GM23338 (cell line): Measurements from ENCODE around the gene KIAA1549. TPM values are rescaled to one million over a fixed set of nuclear protein-coding genes. Genes with fewer than 3 reads are reported as not detected.

ENCODE experiments used
- ATAC-seq: fragments of 200-7000 bp; cut with Tn5 transposase; 3 replicates; pipeline ENCODE4 v1.9.1; 2020
- DNase-seq: peaks from one replicate; pipeline ENCODE4 v3.0.0-alpha.2; 2015; ENCODE audit warnings: low spot score
- H2AFZ ChIP-seq: fragments of 200-600 bp; sonication (generic); 2 replicates; pipeline ENCODE4 v1.8.0; 2016; ENCODE audit warnings: antibody characterized with exemption, mild to moderate bottlenecking, moderate library complexity
- H3F3A ChIP-seq: fragments of 200-600 bp; sonication (generic); replicated peaks from 2 replicates; pipeline ENCODE4 v1.8.0; 2017; ENCODE audit warnings: antibody characterized with exemption, mixed run types, low read depth
- H3K27ac ChIP-seq: fragments of 200-600 bp; sonication (generic); 2 replicates; pipeline ENCODE4 v1.6.1; 2016; ENCODE audit warnings: low read depth
- H3K27me3 ChIP-seq: fragments of 200-600 bp; sonication (generic); 2 replicates; pipeline ENCODE4 v1.8.0; 2016; ENCODE audit warnings: mild to moderate bottlenecking, mixed run types, moderate library complexity; ENCODE audit not compliant: insufficient read depth
- H3K36me3 ChIP-seq: fragments of 200-600 bp; sonication (generic); 2 replicates; pipeline ENCODE4 v1.8.0; 2016; ENCODE audit warnings: mild to moderate bottlenecking; ENCODE audit not compliant: insufficient read depth
- H3K4me1 ChIP-seq: fragments of 200-600 bp; sonication (generic); 2 replicates; pipeline ENCODE4 v1.8.0; 2016; ENCODE audit warnings: mild to moderate bottlenecking, moderate library complexity; ENCODE audit not compliant: insufficient read depth
- H3K4me2 ChIP-seq: fragments of 200-600 bp; sonication (generic); 2 replicates; pipeline ENCODE4 v1.7.1; 2017; ENCODE audit warnings: mixed run types
- H3K4me3 ChIP-seq: fragments of 200-600 bp; sonication (generic); 2 replicates; pipeline ENCODE4 v1.6.1; 2016; ENCODE audit warnings: mixed run types
- H3K79me2 ChIP-seq: fragments of 200-600 bp; sonication (generic); replicated peaks from 2 replicates; pipeline ENCODE4 v1.8.0; 2017; ENCODE audit warnings: mild to moderate bottlenecking; ENCODE audit not compliant: insufficient read depth
- H3K9me2 ChIP-seq: fragments of 200-600 bp; sonication (generic); 2 replicates; pipeline ENCODE4 v1.8.0; 2017; ENCODE audit not compliant: insufficient read depth
- H4K20me1 ChIP-seq: fragments of 200-600 bp; sonication (generic); replicated peaks from 2 replicates; pipeline ENCODE4 v1.8.0; 2017; ENCODE audit warnings: mild to moderate bottlenecking; ENCODE audit not compliant: insufficient read depth
- H3K27ac Mint-ChIP-seq: 2 replicates; pipeline ENCODE4 v1.8.0; 2020; ENCODE audit warnings: inconsistent platforms, mild to moderate bottlenecking, moderate library complexity, mixed read lengths
- H3K27me3 Mint-ChIP-seq: 3 replicates; pipeline ENCODE4 v1.8.0; 2022; ENCODE audit warnings: low read depth, mild to moderate bottlenecking, moderate library complexity, mixed read lengths, inconsistent platforms; ENCODE audit not compliant: insufficient read depth, poor library complexity
- H3K36me3 Mint-ChIP-seq: 3 replicates; pipeline ENCODE4 v1.8.0; 2021; ENCODE audit warnings: low read depth, mild to moderate bottlenecking, inconsistent platforms, moderate library complexity, mixed read lengths
- H3K4me1 Mint-ChIP-seq: 3 replicates; pipeline ENCODE4 v1.8.0; 2020; ENCODE audit warnings: mild to moderate bottlenecking, inconsistent platforms, mixed read lengths
- H3K4me3 Mint-ChIP-seq: 3 replicates; pipeline ENCODE4 v1.8.0; 2021; ENCODE audit warnings: moderate library complexity, mild to moderate bottlenecking, inconsistent platforms, mixed read lengths
- H3K9me3 Mint-ChIP-seq: 3 replicates; pipeline ENCODE4 v1.8.0; 2020; ENCODE audit warnings: moderate library complexity, mild to moderate bottlenecking, inconsistent platforms, mixed read lengths
- CREB1 ChIP-seq: fragments of 250-450 bp; sonication (Bioruptor Pico); IDR thresholded peaks from 2 replicates; pipeline ENCODE4 v1.5.0; 2020; ENCODE audit warnings: low read depth, mild to moderate bottlenecking, moderate library complexity
- CTCF ChIP-seq, 2 experiments: fragments of 200-600 bp in 1 of 2; sonication (generic) in 1 of 2; conservative IDR thresholded peaks; 2 replicates each; pipeline versions ENCODE4 v1.5.1 to v1.6.1; 2016 to 2017; ENCODE audit warnings: antibody characterized with exemption in 2 of 2, low read depth in 2 of 2, mild to moderate bottlenecking in 2 of 2, moderate library complexity in 1 of 2
- EZH2 ChIP-seq: fragments of 200-600 bp; sonication (generic); IDR thresholded peaks from one replicate; pipeline ENCODE4 v1.8.0; 2017; ENCODE audit warnings: antibody characterized with exemption, mild to moderate bottlenecking, low read depth; ENCODE audit not compliant: unreplicated experiment
- STAT1 ChIP-seq: IDR thresholded peaks from one replicate; pipeline ENCODE4 v1.6.1; 2016; ENCODE audit warnings: antibody characterized with exemption; ENCODE audit not compliant: unreplicated experiment
- ZNF331 ChIP-seq: fragments of 250-450 bp; sonication (Bioruptor Pico); IDR thresholded peaks from 2 replicates; pipeline ENCODE4 v1.5.0; 2020; ENCODE audit warnings: low read depth, mild to moderate bottlenecking, moderate library complexity
- polyA plus RNA-seq: library from polyadenylated mRNA; unstranded; fragments of >200 nt; fragmentation: Nextera tagmentation; extraction: Ambion mirVana; gene quantifications from 2 replicates; pipeline ENCODE4 v1.2.1, GENCODE V29; 2016
- total RNA-seq: library from RNA; depleted of rRNA; stranded (reverse); fragments of >200 nt; shearing (Covaris generic); gene quantifications from 2 replicates; pipeline ENCODE4 v1.2.3, GENCODE V29; 2014
- TF ChIP-seq, protein P1 (sequence below): fragments of 250-450 bp; sonication (Bioruptor Pico); IDR thresholded peaks from 2 replicates; pipeline ENCODE4 v1.5.0; 2020; ENCODE audit warnings: mild to moderate bottlenecking, moderate library complexity

KIAA1549 gene
- total and polyA plus RNA-seq, 2 experiments from 2014 or later, result 3.6 to 13.5 TPM

GRCh38 chr7:138945821-138946220, 35.4 kb downstream of the KIAA1549 start:
- Histone ChIP-seq H3K4me3 (no peak overlapping the region), H4K20me1 (peaks cover 18% of the 10 kb centered on the region), H3K27me3 (no peaks in the 10 kb centered on the region), H3K36me3 (no peaks in the 10 kb centered on the region), H2AFZ (no peak overlapping the region), H3F3A (no peaks in the 10 kb centered on the region; the same call in 1 of the 2 replicates), H3K4me1 (peaks cover 23% of the 10 kb centered on the region), H3K27ac (peak overlapping the region; percentile 56; the same call in 1 of the 2 replicates), H3K9me2 (no peaks in the 10 kb centered on the region), H3K79me2 (peaks cover 76% of the 10 kb centered on the region), H3K4me2 (no peak overlapping the region)
- Mint-ChIP-seq H3K27ac (peak overlapping the region; percentile 50; the same call in 1 of the 2 replicates), H3K27me3 (peaks cover 9% of the 10 kb centered on the region), H3K36me3 (0 out of 3 replicates have a peak, but pooled peaks cover 2% of the 10 kb centered on the region), H3K4me1 (peaks cover 32% of the 10 kb centered on the region), H3K9me3 (no peaks in the 10 kb centered on the region), H3K4me3 (no peak overlapping the region)
- TF ChIP-seq, protein P1, sequence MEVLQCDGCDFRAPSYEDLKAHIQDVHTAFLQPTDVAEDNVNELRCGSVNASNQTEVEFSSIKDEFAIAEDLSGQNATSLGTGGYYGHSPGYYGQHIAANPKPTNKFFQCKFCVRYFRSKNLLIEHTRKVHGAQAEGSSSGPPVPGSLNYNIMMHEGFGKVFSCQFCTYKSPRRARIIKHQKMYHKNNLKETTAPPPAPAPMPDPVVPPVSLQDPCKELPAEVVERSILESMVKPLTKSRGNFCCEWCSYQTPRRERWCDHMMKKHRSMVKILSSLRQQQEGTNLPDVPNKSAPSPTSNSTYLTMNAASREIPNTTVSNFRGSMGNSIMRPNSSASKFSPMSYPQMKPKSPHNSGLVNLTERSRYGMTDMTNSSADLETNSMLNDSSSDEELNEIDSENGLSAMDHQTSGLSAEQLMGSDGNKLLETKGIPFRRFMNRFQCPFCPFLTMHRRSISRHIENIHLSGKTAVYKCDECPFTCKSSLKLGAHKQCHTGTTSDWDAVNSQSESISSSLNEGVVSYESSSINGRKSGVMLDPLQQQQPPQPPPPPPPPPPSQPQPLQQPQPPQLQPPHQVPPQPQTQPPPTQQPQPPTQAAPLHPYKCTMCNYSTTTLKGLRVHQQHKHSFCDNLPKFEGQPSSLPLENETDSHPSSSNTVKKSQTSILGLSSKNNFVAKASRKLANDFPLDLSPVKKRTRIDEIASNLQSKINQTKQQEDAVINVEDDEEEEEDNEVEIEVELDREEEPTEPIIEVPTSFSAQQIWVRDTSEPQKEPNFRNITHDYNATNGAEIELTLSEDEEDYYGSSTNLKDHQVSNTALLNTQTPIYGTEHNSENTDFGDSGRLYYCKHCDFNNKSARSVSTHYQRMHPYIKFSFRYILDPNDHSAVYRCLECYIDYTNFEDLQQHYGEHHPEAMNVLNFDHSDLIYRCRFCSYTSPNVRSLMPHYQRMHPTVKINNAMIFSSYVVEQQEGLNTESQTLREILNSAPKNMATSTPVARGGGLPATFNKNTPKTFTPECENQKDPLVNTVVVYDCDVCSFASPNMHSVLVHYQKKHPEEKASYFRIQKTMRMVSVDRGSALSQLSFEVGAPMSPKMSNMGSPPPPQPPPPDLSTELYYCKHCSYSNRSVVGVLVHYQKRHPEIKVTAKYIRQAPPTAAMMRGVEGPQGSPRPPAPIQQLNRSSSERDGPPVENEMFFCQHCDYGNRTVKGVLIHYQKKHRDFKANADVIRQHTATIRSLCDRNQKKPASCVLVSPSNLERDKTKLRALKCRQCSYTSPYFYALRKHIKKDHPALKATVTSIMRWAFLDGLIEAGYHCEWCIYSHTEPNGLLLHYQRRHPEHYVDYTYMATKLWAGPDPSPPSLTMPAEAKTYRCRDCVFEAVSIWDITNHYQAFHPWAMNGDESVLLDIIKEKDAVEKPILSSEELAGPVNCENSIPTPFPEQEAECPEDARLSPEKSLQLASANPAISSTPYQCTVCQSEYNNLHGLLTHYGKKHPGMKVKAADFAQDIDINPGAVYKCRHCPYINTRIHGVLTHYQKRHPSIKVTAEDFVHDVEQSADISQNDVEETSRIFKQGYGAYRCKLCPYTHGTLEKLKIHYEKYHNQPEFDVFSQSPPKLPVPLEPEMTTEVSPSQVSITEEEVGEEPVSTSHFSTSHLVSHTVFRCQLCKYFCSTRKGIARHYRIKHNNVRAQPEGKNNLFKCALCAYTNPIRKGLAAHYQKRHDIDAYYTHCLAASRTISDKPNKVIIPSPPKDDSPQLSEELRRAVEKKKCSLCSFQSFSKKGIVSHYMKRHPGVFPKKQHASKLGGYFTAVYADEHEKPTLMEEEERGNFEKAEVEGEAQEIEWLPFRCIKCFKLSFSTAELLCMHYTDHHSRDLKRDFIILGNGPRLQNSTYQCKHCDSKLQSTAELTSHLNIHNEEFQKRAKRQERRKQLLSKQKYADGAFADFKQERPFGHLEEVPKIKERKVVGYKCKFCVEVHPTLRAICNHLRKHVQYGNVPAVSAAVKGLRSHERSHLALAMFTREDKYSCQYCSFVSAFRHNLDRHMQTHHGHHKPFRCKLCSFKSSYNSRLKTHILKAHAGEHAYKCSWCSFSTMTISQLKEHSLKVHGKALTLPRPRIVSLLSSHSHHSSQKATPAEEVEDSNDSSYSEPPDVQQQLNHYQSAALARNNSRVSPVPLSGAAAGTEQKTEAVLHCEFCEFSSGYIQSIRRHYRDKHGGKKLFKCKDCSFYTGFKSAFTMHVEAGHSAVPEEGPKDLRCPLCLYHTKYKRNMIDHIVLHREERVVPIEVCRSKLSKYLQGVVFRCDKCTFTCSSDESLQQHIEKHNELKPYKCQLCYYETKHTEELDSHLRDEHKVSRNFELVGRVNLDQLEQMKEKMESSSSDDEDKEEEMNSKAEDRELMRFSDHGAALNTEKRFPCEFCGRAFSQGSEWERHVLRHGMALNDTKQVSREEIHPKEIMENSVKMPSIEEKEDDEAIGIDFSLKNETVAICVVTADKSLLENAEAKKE (CRISPR knock-in tag), result no peak
- no peak for TF ChIP-seq CREB1
- no peak for TF ChIP-seq CTCF (conservative IDR thresholded peaks at IDR 0.05; ENCODE audit: low read depth in 2 of 2)
- no peak for TF ChIP-seq STAT1
- no peak for TF ChIP-seq EZH2
- no peak for TF ChIP-seq ZNF331 (CRISPR knock-in tag)
- peak; percentile 46 for ATAC-seq
- DNase-seq, result no peak
